ENCODE results near the gene DVL1. TPM values are rescaled to one million over a fixed set of nuclear protein-coding genes. Genes with fewer than 3 reads are reported as not detected.

DVL1 gene
- total RNA-seq, 1 donor from 2014 or later, result 33.0 TPM

GRCh38 chr1:1340185-1340584 is 9.0 kb downstream of the DVL1 start:
- no peak for DNase-seq

GRCh38 chr1:1338278-1338677 is 10.9 kb downstream of the DVL1 start:
- DNase-seq, result no peak

- DNase-seq, result no peak
These were observed 11.4 kb downstream of the DVL1 start for GRCh38 chr1:1337793-1338147.

- DNase-seq, result no peak
These were observed 12.1 kb downstream of the DVL1 start for GRCh38 chr1:1336931-1337792.

GRCh38 chr1:1336446-1336845 is 12.8 kb downstream of the DVL1 start:
- DNase-seq, result no peak

- no peak for DNase-seq
These were observed 13.4 kb downstream of the DVL1 start for GRCh38 chr1:1335792-1336248.

GRCh38 chr1:1335283-1335682 is 13.9 kb downstream of the DVL1 start:
- no peak for DNase-seq

- DNase-seq, result no peak
These were observed 14.4 kb downstream of the DVL1 start for GRCh38 chr1:1334835-1335234.

- no peak for DNase-seq
These were observed 15.5 kb downstream of the DVL1 start for GRCh38 chr1:1333551-1334241.

GRCh38 chr1:1332774-1333480 is 16.3 kb downstream of the DVL1 start:
- DNase-seq, result no peak

- DNase-seq, result no peak
These were observed 17.0 kb downstream of the DVL1 start for GRCh38 chr1:1332031-1332755.

GRCh38 chr1:1331068-1331965 is 17.9 kb downstream of the DVL1 start, which contains the start of gene TAS1R3:
TSS of gene TAS1R3 (plus strand) at chr1:1331280. CDS start at chr1:1331346, 66 bp downstream.
- DNase-seq, result no peak

GRCh38 chr1:1330366-1331067 is 18.7 kb downstream of the DVL1 start:
- no peak for DNase-seq

- DNase-seq, result no peak
These were observed 19.7 kb downstream of the DVL1 start for GRCh38 chr1:1329304-1330210.

GRCh38 chr1:1328254-1328653 is 21.0 kb downstream of the DVL1 start:
- no peak for DNase-seq

- no peak for DNase-seq
These were observed 21.9 kb downstream of the DVL1 start for GRCh38 chr1:1327291-1327690.

- no peak for DNase-seq
These were observed 23.1 kb downstream of the DVL1 start for GRCh38 chr1:1326075-1326605.

GRCh38 chr1:1325288-1326074 is 23.7 kb downstream of the DVL1 start:
- DNase-seq, result no peak

Measured in skin of body (tissue), 2 donors.